ENCODE measurements around the gene GABRQ. TPM values are rescaled to one million over a fixed set of nuclear protein-coding genes. Genes with fewer than 3 reads are reported as not detected.
A peak's percentile ranks its signal among the peaks of the same experiment; 100 is the strongest.

Gene GABRQ
- total RNA-seq, result under 1 TPM in 1 of 3 donors, not detected in 2; 0.32 TPM
- long read RNA-seq, donor 1, result 0 reads
- long read RNA-seq, donor 2, result 0 reads

DNA sequence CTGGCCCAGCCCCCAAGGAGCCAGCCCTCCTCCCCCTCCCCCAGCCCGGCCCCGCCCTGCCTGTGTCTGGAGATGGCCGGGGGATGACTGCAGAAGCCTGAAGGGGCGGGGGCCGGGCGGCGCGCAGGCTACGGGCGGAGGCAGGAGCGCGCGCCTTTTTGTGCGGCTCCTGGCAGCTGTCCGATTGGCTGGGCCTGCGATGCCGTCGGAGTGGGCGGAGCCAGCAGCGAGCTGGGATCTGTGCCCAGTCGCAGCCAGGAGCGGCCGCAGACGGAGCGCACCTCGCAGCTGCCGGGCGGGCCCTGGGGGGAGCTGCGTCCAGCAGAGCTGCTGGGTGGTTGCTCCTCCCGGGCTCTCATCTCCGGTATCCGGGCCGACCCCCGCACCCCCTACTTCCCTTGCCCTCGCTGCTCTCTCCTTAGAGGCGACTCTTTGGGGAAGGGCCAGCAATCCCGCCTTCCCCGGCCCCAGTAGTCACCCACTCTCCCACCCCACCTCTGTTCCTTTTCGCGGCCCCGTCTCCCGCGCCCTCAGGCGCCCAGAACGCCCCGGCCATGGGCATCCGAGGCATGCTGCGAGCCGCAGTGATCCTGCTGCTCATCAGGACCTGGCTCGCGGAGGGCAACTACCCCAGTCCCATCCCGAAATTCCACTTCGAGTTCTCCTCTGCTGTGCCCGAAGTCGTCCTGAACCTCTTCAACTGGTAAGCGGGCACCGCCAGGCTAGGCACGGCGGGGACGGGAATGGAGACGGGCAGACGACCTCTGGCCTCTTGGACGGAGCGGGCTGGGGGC, at the start of gene GABRQ:
TSS of gene GABRQ (plus strand) at position 247 of the 794 bp plus-strand sequence. CDS start at position 555, 308 bp downstream.
- H3K36me3 ChIP-seq (ENCODE audit: low read depth), result no peaks in the 10 kb centered on the region
- H3K4me1 ChIP-seq (ENCODE audit: low read depth), result no peaks in the 10 kb centered on the region
- intact Hi-C loops (cut with DNase I, micrococcal nuclease), result loop anchor here in 1 of 2 donors (10.0 kb wide), 1 partner anchor 883 kb away; no protein-coding TSS in a partner anchor
- ATAC-seq (peak; percentile 75), DNase-seq (peak in 2 of 3 donors; percentile 31 to 46)
- no peak within 1 kb of the TSS for H3K4me3 ChIP-seq
- TF ChIP-seq, protein P1, sequence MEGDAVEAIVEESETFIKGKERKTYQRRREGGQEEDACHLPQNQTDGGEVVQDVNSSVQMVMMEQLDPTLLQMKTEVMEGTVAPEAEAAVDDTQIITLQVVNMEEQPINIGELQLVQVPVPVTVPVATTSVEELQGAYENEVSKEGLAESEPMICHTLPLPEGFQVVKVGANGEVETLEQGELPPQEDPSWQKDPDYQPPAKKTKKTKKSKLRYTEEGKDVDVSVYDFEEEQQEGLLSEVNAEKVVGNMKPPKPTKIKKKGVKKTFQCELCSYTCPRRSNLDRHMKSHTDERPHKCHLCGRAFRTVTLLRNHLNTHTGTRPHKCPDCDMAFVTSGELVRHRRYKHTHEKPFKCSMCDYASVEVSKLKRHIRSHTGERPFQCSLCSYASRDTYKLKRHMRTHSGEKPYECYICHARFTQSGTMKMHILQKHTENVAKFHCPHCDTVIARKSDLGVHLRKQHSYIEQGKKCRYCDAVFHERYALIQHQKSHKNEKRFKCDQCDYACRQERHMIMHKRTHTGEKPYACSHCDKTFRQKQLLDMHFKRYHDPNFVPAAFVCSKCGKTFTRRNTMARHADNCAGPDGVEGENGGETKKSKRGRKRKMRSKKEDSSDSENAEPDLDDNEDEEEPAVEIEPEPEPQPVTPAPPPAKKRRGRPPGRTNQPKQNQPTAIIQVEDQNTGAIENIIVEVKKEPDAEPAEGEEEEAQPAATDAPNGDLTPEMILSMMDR (IDR thresholded peaks at IDR 0.05), result no peak
- H3K9me3 ChIP-seq, result no peaks in the 10 kb centered on the region

DNA sequence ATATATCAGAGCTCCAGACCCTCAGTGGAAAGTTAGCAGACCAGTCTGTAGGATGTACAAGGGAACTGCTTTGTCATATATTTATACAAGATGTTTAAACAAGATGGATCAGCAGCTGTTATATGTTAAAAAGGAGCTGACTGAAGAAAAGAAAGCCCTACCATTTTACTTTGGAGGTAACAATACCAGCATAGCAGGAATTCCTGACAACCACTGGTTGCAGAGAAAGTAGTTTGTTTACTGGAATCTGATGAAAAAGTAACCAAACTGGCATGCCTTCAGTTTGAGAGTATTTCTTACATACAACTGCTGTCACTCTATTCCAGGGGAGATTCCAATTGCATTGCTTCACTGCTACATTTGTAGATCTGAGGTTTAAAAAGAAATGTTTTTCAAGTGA, 49.5 kb upstream of the GABRQ start:
- Histone ChIP-seq H3K4me1 (ENCODE audit: low read depth) (no peaks in the 10 kb centered on the region), H3K9me3 (no peaks in the 10 kb centered on the region), H3K4me3 (no peak overlapping the region), H3K36me3 (ENCODE audit: low read depth) (no peaks in the 10 kb centered on the region)
- intact Hi-C loops (cut with DNase I, micrococcal nuclease), result no loop called here
- DNase-seq (no peak), ATAC-seq (no peak)
- TF ChIP-seq, protein P1 (IDR thresholded peaks at IDR 0.05), result no peak

DNA sequence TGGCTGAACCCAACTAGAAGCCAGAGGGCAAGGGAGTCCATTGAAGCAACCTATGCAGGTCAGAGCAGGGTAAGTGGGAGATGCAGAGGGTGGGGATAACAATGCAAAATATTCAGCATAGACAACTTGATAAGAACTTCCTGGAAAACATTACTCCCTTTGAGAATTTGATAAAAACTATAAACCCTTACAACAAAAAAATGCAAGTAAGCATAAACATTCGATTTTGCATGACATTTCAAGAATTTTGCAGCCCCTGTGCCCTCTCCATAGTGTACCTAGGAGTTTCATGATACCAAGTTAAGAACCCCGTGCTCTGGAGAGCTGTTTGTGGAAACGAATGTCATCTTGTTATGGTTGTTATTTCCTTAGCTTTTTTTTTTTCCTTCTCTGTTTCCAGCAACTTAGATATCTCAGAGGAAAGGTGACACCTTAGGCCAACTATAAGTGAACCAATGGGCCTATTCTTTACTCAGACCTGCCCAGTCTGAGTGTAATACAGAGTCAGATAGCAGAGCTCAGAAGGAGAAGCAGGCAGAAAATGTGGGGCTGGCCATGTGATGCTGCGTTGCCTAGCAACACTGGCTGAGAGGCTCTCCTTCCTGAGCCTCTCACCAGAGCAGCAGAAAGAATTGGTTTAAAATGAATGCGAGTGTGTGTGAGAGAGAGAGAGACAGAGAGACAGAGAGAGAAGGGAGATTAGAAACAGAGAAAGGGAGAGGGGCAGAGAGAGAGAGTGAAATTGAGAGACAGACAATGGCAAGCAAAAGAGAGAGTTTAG, 36.7 kb upstream of the GABRQ start:
- H3K4me1 ChIP-seq (ENCODE audit: low read depth), result no peaks in the 10 kb centered on the region
- H3K4me3 ChIP-seq, result no peak overlapping the region
- TF ChIP-seq, protein P1 (IDR thresholded peaks at IDR 0.05), result no peak
- DNase-seq (no peak), ATAC-seq (no peak)
- no peaks in the 10 kb centered on the region for H3K9me3 ChIP-seq
- intact Hi-C loops (cut with DNase I, micrococcal nuclease), result no loop called here
- H3K36me3 ChIP-seq (ENCODE audit: low read depth), result no peaks in the 10 kb centered on the region

DNA sequence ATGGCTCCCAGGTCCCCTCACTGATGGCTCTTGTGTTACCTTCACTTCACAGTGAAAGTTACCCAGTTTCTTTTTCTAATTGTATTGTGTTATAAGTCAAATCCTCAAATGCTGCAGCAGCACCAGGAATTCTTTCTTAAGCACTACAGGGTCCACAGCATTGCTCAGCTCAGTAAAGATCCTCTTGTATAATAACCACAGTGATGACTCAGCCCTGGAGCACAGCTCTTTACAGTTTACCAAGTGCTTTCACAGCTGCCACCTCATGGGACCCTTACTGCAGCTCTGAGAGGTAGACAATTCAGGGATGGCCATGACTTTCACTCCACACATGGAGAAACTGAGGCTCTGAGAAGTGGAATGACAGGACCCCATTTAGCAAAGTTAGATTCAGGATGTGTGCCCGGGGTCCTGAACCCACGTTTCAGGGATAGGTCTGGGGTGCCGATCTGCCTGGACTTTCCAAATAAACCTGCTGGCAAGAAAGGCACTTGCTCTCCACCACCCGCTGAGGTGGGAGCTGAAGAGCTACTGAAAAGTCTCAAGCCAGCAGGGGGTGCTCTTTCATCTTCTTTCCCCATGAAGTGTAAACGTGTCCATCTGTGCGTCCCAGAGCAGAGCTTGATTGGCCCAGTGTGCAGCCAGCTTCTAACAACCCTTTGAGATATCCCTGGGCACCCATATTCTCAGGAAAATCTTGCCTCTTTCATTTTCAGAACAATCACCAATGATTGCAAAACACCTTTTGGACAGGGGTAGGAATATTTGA, 35.7 kb upstream of the GABRQ start:
- Histone ChIP-seq H3K9me3 (no peaks in the 10 kb centered on the region), H3K4me1 (ENCODE audit: low read depth) (no peaks in the 10 kb centered on the region), H3K36me3 (ENCODE audit: low read depth) (no peaks in the 10 kb centered on the region), H3K4me3 (no peak overlapping the region)
- TF ChIP-seq, protein P1 (IDR thresholded peaks at IDR 0.05), result no peak
- intact Hi-C loops (cut with DNase I, micrococcal nuclease), result no loop called here
- ATAC-seq, result no peak
- no peak for DNase-seq

DNA sequence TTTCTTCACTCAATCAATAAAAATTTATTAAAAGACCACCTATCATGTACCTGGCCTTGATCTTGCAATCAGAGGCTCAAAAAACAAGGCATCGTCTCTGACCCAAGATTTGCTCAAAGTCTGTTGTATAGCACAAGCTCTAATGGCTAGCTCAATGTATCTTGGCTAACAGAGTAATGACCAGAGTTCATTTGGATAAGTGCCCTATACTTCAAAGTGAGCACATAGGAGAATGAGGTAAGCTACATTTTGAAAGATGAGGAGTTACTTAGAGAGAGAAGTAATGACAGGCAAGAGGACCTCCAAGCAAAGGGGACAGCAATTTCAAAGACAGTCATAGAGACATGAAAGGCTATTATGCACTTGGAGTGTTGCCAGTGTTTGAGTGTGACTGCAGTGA, 22.9 kb upstream of the GABRQ start:
- ATAC-seq (no peak), DNase-seq (no peak)
- intact Hi-C loops (cut with DNase I, micrococcal nuclease), result no loop called here
- Histone ChIP-seq H3K4me3 (no peak overlapping the region), H3K4me1 (ENCODE audit: low read depth) (no peaks in the 10 kb centered on the region), H3K9me3 (no peaks in the 10 kb centered on the region), H3K36me3 (ENCODE audit: low read depth) (no peaks in the 10 kb centered on the region)
- TF ChIP-seq, protein P1 (IDR thresholded peaks at IDR 0.05), result no peak

Measured in mucosa of descending colon (tissue), 3 donors.